GM19023 (cell line): ENCODE data around the gene ELN.
"Not testable (repeated sequence)": the region's sequence is repeated elsewhere in the genome, so short reads cannot be mapped to it uniquely, and the experiment has no call there.

Source experiments
- ATAC-seq: cut with Tn5 transposase; IDR thresholded peaks from one replicate; pipeline ENCODE4 v1.9.1; 2021; ENCODE audit warnings: mild to moderate bottlenecking, moderate library complexity; ENCODE audit not compliant: unreplicated experiment

ELN gene

GRCh38 chr7:74027683-74028320, at the start of gene ELN:
Gene ELN, plus strand, starts transcription at chr7:74028173. Its CDS starts 15 bp downstream, at chr7:74028188.
- no peak for ATAC-seq

GRCh38 chr7:73978661-73979563, 49.1 kb upstream of the ELN start:
- no peak for ATAC-seq

GRCh38 chr7:73979656-73980055, 48.3 kb upstream of the ELN start:
- ATAC-seq: not testable (repeated sequence)

- no peak for ATAC-seq
These were observed 47.8 kb upstream of the ELN start for GRCh38 chr7:73980206-73980605.

- no peak for ATAC-seq
These were observed 46.0 kb upstream of the ELN start for GRCh38 chr7:73981933-73982332.

GRCh38 chr7:73983437-73984164, 44.4 kb upstream of the ELN start:
- no peak for ATAC-seq

- no peak for ATAC-seq
These were observed 43.3 kb upstream of the ELN start for GRCh38 chr7:73984481-73985205.

GRCh38 chr7:73985737-73986141, 42.2 kb upstream of the ELN start:
- ATAC-seq: no peak

- ATAC-seq: no peak
These were observed 41.8 kb upstream of the ELN start for GRCh38 chr7:73986158-73986631.

- ATAC-seq: no peak
These were observed 40.7 kb upstream of the ELN start for GRCh38 chr7:73987298-73987697.

GRCh38 chr7:73988197-73988596, 39.8 kb upstream of the ELN start:
- no peak for ATAC-seq

- no peak for ATAC-seq
These were observed 36.4 kb upstream of the ELN start for GRCh38 chr7:73991522-73992100.

GRCh38 chr7:73992101-73992562, 35.8 kb upstream of the ELN start:
- no peak for ATAC-seq

- no peak for ATAC-seq
These were observed 34.0 kb upstream of the ELN start for GRCh38 chr7:73994023-73994422.

GRCh38 chr7:73994761-73995160, 33.2 kb upstream of the ELN start:
- no peak for ATAC-seq

GRCh38 chr7:73995330-73995729, 32.6 kb upstream of the ELN start:
- no peak for ATAC-seq

GRCh38 chr7:73995821-73996511, 32.0 kb upstream of the ELN start:
- no peak for ATAC-seq

- ATAC-seq: no peak
These were observed 30.9 kb upstream of the ELN start for GRCh38 chr7:73997056-73997455.

GRCh38 chr7:73999664-74000435, 28.1 kb upstream of the ELN start:
- ATAC-seq: no peak
